Dendritic cell treated with granulocyte-macrophage colony-stimulating factor and Interleukin-4, amounts not matched to agents 40 ng/mL and 50 ng/mL, for 4 days (primary cell): ENCODE results near the gene TAOK2.
A peak's percentile ranks its signal among the peaks of the same experiment; 100 is the strongest.

Experiments
- H3K27ac Mint-ChIP-seq: one replicate; pipeline ENCODE4 v1.8.0; 2022; ENCODE audit warnings: mild to moderate bottlenecking, mixed read lengths
- H3K27me3 Mint-ChIP-seq: one replicate; pipeline ENCODE4 v1.8.0; 2022; ENCODE audit warnings: mild to moderate bottlenecking, mixed read lengths
- H3K36me3 Mint-ChIP-seq: one replicate; pipeline ENCODE4 v1.8.0; 2022; ENCODE audit warnings: low read depth, mixed read lengths
- H3K4me1 Mint-ChIP-seq: one replicate; pipeline ENCODE4 v1.8.0; 2022; ENCODE audit warnings: low read depth, mixed read lengths
- H3K4me3 Mint-ChIP-seq: one replicate; pipeline ENCODE4 v1.8.0; 2022; ENCODE audit warnings: mild to moderate bottlenecking, moderate library complexity, mixed read lengths
- H3K9me3 Mint-ChIP-seq: one replicate; pipeline ENCODE4 v1.8.0; 2022; ENCODE audit warnings: mixed read lengths
- intact Hi-C: fragments of 100-400 bp; cut with micrococcal nuclease; formaldehyde crosslinking; loops from one replicate; pipeline ENCODE4 v1.15.0; 2022

The TAOK2 gene

DNA sequence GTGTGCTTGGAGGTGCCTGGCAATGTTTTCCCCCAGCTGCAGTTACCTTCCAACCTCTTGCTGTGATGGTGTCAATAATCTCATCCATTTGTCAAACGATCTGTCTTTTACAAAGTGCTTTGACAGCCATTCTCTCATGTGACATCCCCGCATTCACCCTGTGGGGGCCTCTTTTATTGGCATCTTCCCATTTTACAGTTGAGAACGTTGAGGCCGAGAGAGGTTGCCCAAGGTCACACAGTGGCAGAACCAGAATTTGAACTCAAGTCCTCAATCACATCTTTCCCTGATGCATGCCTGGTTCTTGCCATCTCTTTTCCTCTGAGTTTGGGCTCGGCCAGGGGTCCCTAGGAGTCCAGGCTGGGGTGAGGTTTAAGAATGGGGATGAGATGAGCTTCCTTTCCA, 1.5 kb downstream of the TAOK2 start:
- Mint-ChIP-seq H3K27me3 (no peaks in the 10 kb centered on the region), H3K4me3 (peak overlapping the region; percentile 90), H3K36me3 (peaks cover 78% of the 10 kb centered on the region), H3K27ac (peak overlapping the region; percentile 88), H3K9me3 (no peaks in the 10 kb centered on the region), H3K4me1 (peaks cover 63% of the 10 kb centered on the region)
- intact Hi-C loops: loop anchor here (10.0 kb wide), 1 partner anchor 160 kb away; the partner anchor contains the start of genes PAGR1 and PRRT2

DNA sequence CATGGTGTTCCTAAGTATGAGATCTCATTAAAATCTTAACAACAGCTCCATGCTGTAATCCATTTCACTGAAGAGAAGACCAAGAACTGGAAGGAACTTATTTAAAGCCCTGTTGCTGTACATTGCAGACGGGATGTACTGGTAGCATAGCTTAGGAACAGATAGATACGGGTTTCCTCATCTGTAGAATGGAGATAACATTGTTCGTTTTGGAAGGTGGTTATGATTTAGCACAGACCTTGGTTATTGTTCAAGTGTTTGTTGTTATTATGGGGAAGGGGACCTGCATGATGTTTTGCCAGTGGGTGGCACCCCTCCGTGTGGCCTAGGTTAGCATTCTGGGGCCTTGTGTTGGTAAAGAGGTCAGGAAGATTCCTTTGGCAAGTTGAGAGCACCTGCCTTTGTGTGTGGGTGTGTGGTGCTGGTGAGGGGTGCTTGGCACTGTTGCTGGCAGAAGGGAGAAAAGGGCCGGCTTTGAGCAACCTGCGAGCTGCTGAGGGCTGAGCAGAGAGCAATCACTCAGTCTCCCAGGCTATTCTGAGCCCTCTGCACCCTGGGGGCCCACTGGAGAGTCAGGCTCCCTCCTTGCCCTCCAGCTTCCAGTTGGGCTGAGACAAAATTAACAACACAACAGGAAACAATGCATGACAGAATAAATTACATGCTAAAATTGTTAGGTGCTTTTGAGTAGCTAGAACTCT, 2.3 kb downstream of the TAOK2 start:
- peaks cover 78% of the 10 kb centered on the region for H3K36me3 Mint-ChIP-seq
- H3K4me3 Mint-ChIP-seq: peak overlapping the region; percentile 90
- H3K27ac Mint-ChIP-seq: peak overlapping the region; percentile 88
- peaks cover 63% of the 10 kb centered on the region for H3K4me1 Mint-ChIP-seq
- no peaks in the 10 kb centered on the region for H3K27me3 Mint-ChIP-seq
- intact Hi-C loops: loop anchor here (10.0 kb wide), 1 partner anchor 161 kb away; the partner anchor contains the start of genes PAGR1 and PRRT2
- no peaks in the 10 kb centered on the region for H3K9me3 Mint-ChIP-seq

DNA sequence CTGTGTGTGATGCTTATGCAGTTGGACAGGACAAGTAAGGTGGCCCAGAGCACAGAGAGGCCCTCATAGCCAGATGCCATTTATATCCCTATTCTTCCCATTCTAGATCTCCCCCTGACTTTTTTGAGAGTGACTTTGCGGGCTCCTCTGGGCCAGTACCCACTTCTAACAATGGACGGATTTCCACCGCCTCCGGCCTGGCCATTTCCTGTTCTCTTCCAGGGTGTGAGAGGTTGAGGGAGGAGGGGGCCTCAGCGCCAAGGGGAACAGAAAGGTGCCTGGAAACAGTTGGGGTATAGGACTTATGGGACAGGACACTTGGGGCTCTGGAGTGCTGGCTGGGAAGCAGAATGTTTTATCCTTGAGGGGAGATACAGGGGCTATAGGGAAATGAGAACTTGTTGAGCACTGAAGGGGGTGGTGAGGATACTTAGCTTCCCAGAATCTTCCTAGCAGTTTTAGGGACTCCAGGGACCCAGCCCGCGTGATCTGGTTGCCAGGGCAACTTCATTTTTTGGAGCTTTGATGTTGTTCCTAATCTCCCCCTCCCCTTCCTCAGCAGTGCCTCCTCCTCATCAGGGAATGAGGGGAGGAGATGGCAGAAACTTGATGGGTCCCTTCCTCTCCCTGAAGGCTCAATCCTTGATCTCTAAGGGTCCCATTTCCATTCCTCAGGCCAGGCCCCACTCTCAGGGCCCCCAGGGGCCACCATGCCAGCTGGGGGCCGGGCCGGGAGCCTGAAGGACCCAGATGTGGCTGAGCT, 3.6 kb downstream of the TAOK2 start:
- H3K4me1 Mint-ChIP-seq: peaks cover 56% of the 10 kb centered on the region
- H3K27ac Mint-ChIP-seq: peak overlapping the region; percentile 88
- no peaks in the 10 kb centered on the region for H3K9me3 Mint-ChIP-seq
- H3K36me3 Mint-ChIP-seq: peaks cover 78% of the 10 kb centered on the region
- intact Hi-C loops: loop anchor here (10.0 kb wide), 1 partner anchor 162 kb away; the partner anchor contains the start of genes PAGR1 and PRRT2
- no peaks in the 10 kb centered on the region for H3K27me3 Mint-ChIP-seq
- no peak overlapping the region for H3K4me3 Mint-ChIP-seq

DNA sequence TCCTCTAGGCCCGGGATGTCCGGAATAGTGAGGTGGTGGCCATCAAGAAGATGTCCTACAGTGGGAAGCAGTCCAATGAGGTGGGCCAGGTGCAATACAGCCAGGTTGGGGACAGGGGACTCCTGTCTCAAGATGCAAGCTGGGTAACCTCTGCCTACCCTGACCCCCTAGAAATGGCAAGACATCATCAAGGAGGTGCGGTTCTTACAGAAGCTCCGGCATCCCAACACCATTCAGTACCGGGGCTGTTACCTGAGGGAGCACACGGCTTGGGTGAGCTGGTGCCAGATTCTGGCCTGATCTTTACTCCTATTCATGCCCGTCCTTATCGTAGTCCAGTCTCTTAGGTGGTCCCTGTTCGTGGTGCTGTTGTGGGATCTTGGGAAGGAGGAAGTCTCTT, 4.4 kb downstream of the TAOK2 start:
- Mint-ChIP-seq H3K4me1 (peaks cover 47% of the 10 kb centered on the region), H3K9me3 (no peaks in the 10 kb centered on the region), H3K36me3 (peaks cover 78% of the 10 kb centered on the region), H3K27me3 (no peaks in the 10 kb centered on the region), H3K27ac (no peak overlapping the region), H3K4me3 (no peak overlapping the region)
- intact Hi-C loops: loop anchor here (10.0 kb wide), 1 partner anchor 163 kb away; the partner anchor contains the start of genes PAGR1 and PRRT2

DNA sequence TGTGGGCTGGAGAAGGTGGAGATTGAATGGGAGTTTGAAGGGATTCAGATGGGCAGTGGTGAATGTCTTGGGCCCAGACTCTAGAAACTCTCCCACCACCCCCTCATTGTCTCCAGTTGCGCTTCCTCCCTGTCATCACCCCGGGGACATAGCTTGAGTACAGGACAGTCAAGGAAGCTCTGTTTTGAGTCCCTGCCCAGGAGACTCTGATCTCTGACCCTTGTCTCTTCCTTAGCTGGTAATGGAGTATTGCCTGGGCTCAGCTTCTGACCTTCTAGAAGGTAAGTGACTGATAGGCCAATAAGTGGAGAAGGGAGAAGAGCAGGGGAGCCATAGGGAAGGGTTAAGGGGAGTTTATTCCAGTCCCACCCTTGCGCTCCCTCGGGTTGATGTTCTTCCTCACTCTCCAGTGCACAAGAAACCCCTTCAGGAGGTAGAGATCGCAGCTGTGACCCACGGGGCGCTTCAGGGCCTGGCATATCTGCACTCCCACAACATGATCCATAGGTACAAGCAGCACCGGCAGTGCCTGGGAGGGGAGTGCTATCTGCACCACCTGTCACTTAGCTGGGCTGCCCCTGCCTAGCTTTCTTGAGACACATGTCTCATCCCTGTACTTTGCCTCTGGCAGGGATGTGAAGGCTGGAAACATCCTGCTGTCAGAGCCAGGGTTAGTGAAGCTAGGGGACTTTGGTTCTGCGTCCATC, 5.0 kb downstream of the TAOK2 start:
- H3K36me3 Mint-ChIP-seq: peaks cover 81% of the 10 kb centered on the region
- intact Hi-C loops: loop anchor here (10.0 kb wide), 1 partner anchor 164 kb away; the partner anchor contains the start of genes PAGR1 and PRRT2
- H3K27ac Mint-ChIP-seq: peak overlapping the region; percentile 3

DNA sequence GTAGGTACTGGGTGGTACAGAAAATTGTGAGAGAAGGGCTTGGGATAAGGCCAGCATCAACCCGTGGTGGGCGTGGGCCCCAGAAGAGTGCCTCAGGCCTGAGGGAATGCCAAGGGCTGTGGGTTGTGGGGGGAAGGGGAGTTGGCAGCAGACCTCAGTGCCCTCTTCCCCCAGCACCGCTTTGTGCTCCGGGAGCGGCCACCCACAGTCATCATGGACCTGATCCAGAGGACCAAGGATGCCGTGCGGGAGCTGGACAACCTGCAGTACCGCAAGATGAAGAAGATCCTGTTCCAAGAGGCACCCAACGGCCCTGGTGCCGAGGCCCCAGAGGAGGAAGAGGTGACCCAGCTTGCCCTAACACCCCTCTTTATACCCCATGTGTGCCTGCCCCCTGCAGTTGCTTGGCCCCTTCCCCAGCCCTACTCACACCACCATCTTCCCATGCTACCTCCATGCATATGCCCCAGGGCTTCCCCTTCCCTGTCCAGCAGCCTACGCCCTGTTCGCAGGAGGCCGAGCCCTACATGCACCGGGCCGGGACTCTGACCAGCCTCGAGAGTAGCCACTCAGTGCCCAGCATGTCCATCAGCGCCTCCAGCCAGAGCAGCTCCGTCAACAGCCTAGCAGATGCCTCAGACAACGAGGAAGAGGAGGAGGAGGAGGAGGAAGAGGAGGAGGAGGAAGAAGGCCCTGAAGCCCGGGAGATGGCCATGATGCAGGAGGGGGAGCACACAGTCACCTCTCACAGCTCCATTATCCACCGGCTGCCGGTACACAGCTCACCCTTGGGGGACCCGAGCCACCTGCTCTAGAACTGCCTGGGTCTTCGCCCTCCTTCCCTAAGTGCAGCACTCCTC, 9.1 kb downstream of the TAOK2 start:
- H3K36me3 Mint-ChIP-seq: peaks cover 100% of the 10 kb centered on the region
- no peak overlapping the region for H3K4me3 Mint-ChIP-seq
- H3K9me3 Mint-ChIP-seq: no peaks in the 10 kb centered on the region
- H3K4me1 Mint-ChIP-seq: peaks cover 8% of the 10 kb centered on the region
- no peak overlapping the region for H3K27ac Mint-ChIP-seq
- no peaks in the 10 kb centered on the region for H3K27me3 Mint-ChIP-seq
- intact Hi-C loops: no loop called here

More for the DNA sequence above, 5.0 kb downstream of the TAOK2 start:
- no peaks in the 10 kb centered on the region for H3K27me3 Mint-ChIP-seq
- no peaks in the 10 kb centered on the region for H3K9me3 Mint-ChIP-seq
- H3K4me1 Mint-ChIP-seq: peaks cover 42% of the 10 kb centered on the region
- no peak overlapping the region for H3K4me3 Mint-ChIP-seq

DNA sequence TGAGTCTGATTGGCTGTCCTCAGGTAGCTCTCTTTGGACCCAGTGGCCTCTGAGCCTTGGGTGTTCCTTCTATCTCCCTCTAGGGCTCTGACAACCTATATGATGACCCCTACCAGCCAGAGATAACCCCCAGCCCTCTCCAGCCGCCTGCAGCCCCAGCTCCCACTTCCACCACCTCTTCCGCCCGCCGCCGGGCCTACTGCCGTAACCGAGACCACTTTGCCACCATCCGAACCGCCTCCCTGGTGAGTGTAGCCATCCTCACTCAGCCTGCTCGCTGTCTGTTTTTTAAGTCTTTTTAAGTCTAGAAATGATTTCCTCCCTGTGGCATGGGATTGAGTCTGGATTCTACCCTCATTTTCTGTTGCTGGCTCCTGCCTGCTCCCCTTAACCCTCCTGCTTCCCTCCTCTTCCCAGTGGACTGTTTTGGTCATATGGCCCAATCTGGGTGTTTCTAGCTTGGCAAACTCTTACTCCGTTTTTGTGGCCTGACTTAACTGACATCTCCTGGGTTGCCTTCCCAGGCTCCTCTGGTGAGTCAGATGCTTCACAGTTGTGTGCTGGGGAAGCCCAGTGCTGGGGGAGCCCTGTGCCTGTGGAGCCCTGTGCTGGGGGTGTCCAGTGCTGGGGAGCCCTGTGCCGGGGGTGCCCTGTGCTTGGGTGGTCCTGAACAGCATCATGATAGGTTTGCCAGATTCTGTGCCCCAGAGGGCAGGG, 9.9 kb downstream of the TAOK2 start:
- no peaks in the 10 kb centered on the region for H3K9me3 Mint-ChIP-seq
- H3K36me3 Mint-ChIP-seq: peaks cover 100% of the 10 kb centered on the region
- no peak overlapping the region for H3K4me3 Mint-ChIP-seq
- H3K27me3 Mint-ChIP-seq: no peaks in the 10 kb centered on the region
- H3K27ac Mint-ChIP-seq: no peak overlapping the region
- H3K4me1 Mint-ChIP-seq: peaks cover under 1% of the 10 kb centered on the region
- intact Hi-C loops: no loop called here

DNA sequence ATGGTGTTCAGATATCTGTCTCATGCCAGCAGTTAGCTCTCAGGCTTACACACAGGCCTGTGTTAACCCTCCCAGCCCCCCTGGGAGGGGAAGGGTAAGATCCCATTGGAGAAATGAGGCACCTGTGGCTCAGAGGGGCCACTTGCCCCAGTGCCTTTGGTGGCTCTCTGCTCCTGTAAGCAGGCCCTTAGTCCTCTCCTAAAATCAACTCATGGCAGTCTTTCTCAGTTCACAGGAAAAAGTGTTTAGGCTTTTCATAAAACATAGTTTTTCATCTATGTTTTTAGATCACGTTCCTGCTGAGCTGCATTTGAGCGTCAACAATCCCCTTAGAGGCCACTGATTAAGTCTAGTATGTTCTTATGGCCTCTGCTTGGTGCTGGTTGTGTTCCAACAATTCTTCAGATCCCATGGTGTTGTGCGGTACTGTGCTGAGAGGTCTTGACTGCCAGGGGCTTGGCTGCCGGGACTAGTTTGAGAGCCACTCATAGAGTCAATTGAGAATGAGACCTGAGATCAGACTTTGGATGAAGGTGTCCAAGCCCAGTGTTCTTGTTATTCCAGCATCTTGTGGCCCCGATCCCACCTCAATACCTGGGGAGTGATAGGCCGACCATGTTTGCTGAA, 10.6 kb downstream of the TAOK2 start:
- Mint-ChIP-seq H3K27ac (no peak overlapping the region), H3K27me3 (no peaks in the 10 kb centered on the region), H3K36me3 (peaks cover 100% of the 10 kb centered on the region), H3K4me1 (no peaks in the 10 kb centered on the region), H3K9me3 (no peaks in the 10 kb centered on the region), H3K4me3 (no peak overlapping the region)
- intact Hi-C loops: no loop called here

DNA sequence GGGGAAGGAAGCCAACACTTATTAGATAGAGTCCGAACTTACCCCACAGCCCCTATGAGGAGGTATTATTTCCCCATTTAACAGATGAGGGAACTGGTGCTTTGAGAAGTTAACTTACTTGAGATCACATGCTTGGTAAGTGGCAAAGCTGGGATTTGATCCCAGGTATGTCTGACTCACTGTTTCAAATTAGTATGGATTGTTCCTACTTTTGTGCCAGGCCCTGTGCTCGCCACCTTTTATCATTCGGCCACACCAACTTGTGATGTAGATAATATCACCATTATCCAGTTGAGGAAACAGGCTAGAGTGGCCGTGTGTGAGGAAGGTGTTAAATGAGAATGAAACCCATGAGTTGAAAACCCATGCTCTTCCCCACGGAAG, 11.1 kb downstream of the TAOK2 start:
- Mint-ChIP-seq H3K36me3 (peaks cover 100% of the 10 kb centered on the region), H3K4me3 (no peak overlapping the region), H3K27me3 (no peaks in the 10 kb centered on the region)

DNA sequence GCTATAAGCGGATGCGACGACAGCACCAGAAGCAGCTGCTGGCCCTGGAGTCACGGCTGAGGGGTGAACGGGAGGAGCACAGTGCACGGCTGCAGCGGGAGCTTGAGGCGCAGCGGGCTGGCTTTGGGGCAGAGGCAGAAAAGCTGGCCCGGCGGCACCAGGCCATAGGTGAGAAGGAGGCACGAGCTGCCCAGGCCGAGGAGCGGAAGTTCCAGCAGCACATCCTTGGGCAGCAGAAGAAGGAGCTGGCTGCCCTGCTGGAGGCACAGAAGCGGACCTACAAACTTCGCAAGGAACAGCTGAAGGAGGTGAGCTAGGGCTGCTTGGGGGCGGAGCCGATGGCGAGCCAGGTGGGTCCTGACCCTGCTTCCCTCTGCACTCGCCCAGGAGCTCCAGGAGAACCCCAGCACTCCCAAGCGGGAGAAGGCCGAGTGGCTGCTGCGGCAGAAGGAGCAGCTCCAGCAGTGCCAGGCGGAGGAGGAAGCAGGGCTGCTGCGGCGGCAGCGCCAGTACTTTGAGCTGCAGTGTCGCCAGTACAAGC, 11.7 kb downstream of the TAOK2 start:
- H3K27ac Mint-ChIP-seq: no peak overlapping the region

More for the DNA sequence above, 11.1 kb downstream of the TAOK2 start:
- H3K9me3 Mint-ChIP-seq: no peaks in the 10 kb centered on the region
- intact Hi-C loops: no loop called here
- no peak overlapping the region for H3K27ac Mint-ChIP-seq
- H3K4me1 Mint-ChIP-seq: no peaks in the 10 kb centered on the region

DNA sequence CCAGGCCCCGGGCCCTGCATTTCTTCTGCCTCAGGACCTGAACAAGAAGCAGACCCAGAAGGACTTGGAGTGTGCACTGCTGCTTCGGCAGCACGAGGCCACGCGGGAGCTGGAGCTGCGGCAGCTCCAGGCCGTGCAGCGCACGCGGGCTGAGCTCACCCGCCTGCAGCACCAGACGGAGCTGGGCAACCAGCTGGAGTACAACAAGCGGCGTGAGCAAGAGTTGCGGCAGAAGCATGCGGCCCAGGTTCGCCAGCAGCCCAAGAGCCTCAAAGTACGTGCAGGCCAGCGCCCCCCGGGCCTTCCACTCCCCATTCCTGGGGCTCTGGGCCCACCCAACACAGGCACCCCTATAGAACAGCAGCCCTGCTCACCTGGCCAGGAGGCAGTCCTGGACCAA, 12.6 kb downstream of the TAOK2 start:
- H3K4me1 Mint-ChIP-seq: no peaks in the 10 kb centered on the region
- H3K9me3 Mint-ChIP-seq: no peaks in the 10 kb centered on the region
- intact Hi-C loops: no loop called here

More for the DNA sequence above, 11.7 kb downstream of the TAOK2 start:
- Mint-ChIP-seq H3K4me1 (no peaks in the 10 kb centered on the region), H3K9me3 (no peaks in the 10 kb centered on the region), H3K27me3 (no peaks in the 10 kb centered on the region), H3K36me3 (peaks cover 100% of the 10 kb centered on the region), H3K4me3 (no peak overlapping the region)
- intact Hi-C loops: no loop called here

DNA sequence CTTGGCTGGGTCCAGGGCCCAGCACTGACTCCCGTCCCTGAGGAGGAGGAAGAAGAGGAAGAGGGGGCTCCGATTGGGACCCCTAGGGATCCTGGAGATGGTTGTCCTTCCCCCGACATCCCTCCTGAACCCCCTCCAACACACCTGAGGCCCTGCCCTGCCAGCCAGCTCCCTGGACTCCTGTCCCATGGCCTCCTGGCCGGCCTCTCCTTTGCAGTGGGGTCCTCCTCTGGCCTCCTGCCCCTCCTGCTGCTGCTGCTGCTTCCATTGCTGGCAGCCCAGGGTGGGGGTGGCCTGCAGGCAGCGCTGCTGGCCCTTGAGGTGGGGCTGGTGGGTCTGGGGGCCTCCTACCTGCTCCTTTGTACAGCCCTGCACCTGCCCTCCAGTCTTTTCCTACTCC, 13.3 kb downstream of the TAOK2 start:
- Mint-ChIP-seq H3K27me3 (no peaks in the 10 kb centered on the region), H3K4me1 (no peaks in the 10 kb centered on the region), H3K4me3 (no peak overlapping the region), H3K9me3 (no peaks in the 10 kb centered on the region), H3K27ac (no peak overlapping the region), H3K36me3 (peaks cover 100% of the 10 kb centered on the region)
- intact Hi-C loops: no loop called here

More for the DNA sequence above, 12.6 kb downstream of the TAOK2 start:
- H3K27ac Mint-ChIP-seq: no peak overlapping the region
- H3K4me3 Mint-ChIP-seq: no peak overlapping the region
- H3K27me3 Mint-ChIP-seq: no peaks in the 10 kb centered on the region
- peaks cover 100% of the 10 kb centered on the region for H3K36me3 Mint-ChIP-seq
